BJ (cell line): ENCODE measurements around the gene TM4SF1. TPM values are rescaled to one million over a fixed set of nuclear protein-coding genes. Genes with fewer than 3 reads are reported as not detected.

Experiments
- CTCF ChIA-PET: fragments of 350-600 bp; formaldehyde crosslinking; extraction: SDS; loops from one replicate; lab custom pipeline; 2021; ENCODE audit warnings: antibody characterized with exemption, inconsistent platforms; lab: Yijun Ruan, JAX
- POLR2A ChIA-PET: fragments of 300-600 bp; sonication (Branson Sonifier 250); formaldehyde crosslinking; extraction: SDS; loops from one replicate; lab custom pipeline; 2021; ENCODE audit warnings: antibody characterized with exemption; lab: Charles Lee
- DNase-seq: peaks from one replicate; pipeline ENCODE4 v3.0.0-alpha.2; 2011; ENCODE audit warnings: low read depth
- H3K27me3 ChIP-seq: 2 replicates; pipeline ENCODE4 v1.6.0; 2011; ENCODE audit warnings: low read length; ENCODE audit not compliant: control insufficient read depth, insufficient read depth
- H3K36me3 ChIP-seq: 2 replicates; pipeline ENCODE4 v1.5.1; 2011; ENCODE audit warnings: low read length; ENCODE audit not compliant: control insufficient read depth, insufficient read depth
- H3K4me3 ChIP-seq: 2 replicates; pipeline ENCODE4 v1.5.1; 2011; ENCODE audit warnings: low read depth, mild to moderate bottlenecking, control low read depth, low read length
- CTCF ChIP-seq: IDR thresholded peaks from 2 replicates; pipeline ENCODE4 v1.5.1; 2011; ENCODE audit warnings: low read depth, mild to moderate bottlenecking, control low read depth, inconsistent platforms, low read length, moderate library complexity; ENCODE audit not compliant: insufficient read depth
- polyA plus RNA-seq: library from polyadenylated mRNA; depleted of rRNA; stranded (reverse); fragments of >200 nt; gene quantifications from 2 replicates; pipeline ENCODE4 v1.2.3, GENCODE V29; 2011; rRNA removed

TM4SF1 gene
- polyA plus RNA-seq, 1 experiment = 48.0 TPM

- ChIA-PET POLR2A (no interaction called here), CTCF (no interaction called here)
- no peak for DNase-seq
Observed at GRCh38 chr3:149321136-149321535, 56.3 kb downstream of the TM4SF1 start.

GRCh38 chr3:149319750-149320149, 57.7 kb downstream of the TM4SF1 start:
- H3K4me3 ChIP-seq = no peak overlapping the region
- no peak for TF ChIP-seq CTCF
- ChIA-PET POLR2A (no interaction called here), CTCF (interaction anchor here (0.5 kb wide), 1 partner anchor 175 kb away, joined by 3 read pairs; no protein-coding TSS in a partner anchor)
- H3K27me3 ChIP-seq = no peaks in the 10 kb centered on the region
- no peak for DNase-seq
- no peaks in the 10 kb centered on the region for H3K36me3 ChIP-seq

More at GRCh38 chr3:149321136-149321535, 56.3 kb downstream of the TM4SF1 start:
- TF ChIP-seq CTCF = no peak
- H3K36me3 ChIP-seq = no peaks in the 10 kb centered on the region
- no peak overlapping the region for H3K4me3 ChIP-seq
- H3K27me3 ChIP-seq = no peaks in the 10 kb centered on the region

Other genes starting within 250 kb of the TM4SF1 start
- 14.6 and 20.0 TPM in 2 replicates for gene HPS3, start 248.0 kb downstream of the TM4SF1 start, polyA plus RNA-seq
- 0.07 TPM in 1 of 2 replicates, not detected in the other for gene CP, start 155.8 kb downstream of the TM4SF1 start, polyA plus RNA-seq
- gene TM4SF18, start 44.0 kb downstream of the TM4SF1 start, polyA plus RNA-seq = 0.11 and 0.29 TPM in 2 replicates
- 0.10 and 0.42 TPM in 2 replicates for gene TM4SF4, start 97.0 kb upstream of the TM4SF1 start, polyA plus RNA-seq